NT2/D1 (cell line): ENCODE results near the gene CDH13.

Experiments used
- SUZ12 ChIP-seq: IDR thresholded peaks from 2 replicates; pipeline ENCODE4 v1.6.1; 2011; ENCODE audit not compliant: insufficient read length, insufficient read depth; ENCODE audit errors: extremely low read depth
- YY1 ChIP-seq: IDR thresholded peaks from 2 replicates; pipeline ENCODE4 v1.6.1; 2011; ENCODE audit not compliant: insufficient read length, insufficient read depth
- ZNF274 ChIP-seq: IDR thresholded peaks from 2 replicates; pipeline ENCODE4 v1.6.1; 2011; ENCODE audit warnings: mild to moderate bottlenecking, low read depth, low read length

GRCh38 chr16:83328936-83329335 lies 702.2 kb downstream of the CDH13 start:
- TF ChIP-seq SUZ12: no peak
- no peak for TF ChIP-seq ZNF274
- TF ChIP-seq YY1: no peak
